Activated naive CD4-positive, alpha-beta T cell treated with anti-CD3 and anti-CD28 coated beads, Interleukin-2, amount 10 ng/mL, durations not matched to agents 7 days and 5 days (primary cell): ENCODE measurements around the gene PDGFD.

Source experiments
- CTCF ChIA-PET: fragments of 350-600 bp; sonication (Branson Sonifier 250); formaldehyde crosslinking; loops from one replicate; lab custom pipeline; 2021; ENCODE audit warnings: antibody characterized with exemption; lab: Charles Lee
- DNase-seq: peaks from one replicate; pipeline ENCODE4 v3.0.0-alpha.2; 2020
- H3K27ac Mint-ChIP-seq: one replicate; pipeline ENCODE4 v1.8.0; 2021; ENCODE audit warnings: mild to moderate bottlenecking, moderate library complexity, mixed read lengths
- H3K27me3 Mint-ChIP-seq: one replicate; pipeline ENCODE4 v1.8.0; 2021; ENCODE audit warnings: mild to moderate bottlenecking, mixed read lengths
- H3K36me3 Mint-ChIP-seq: one replicate; pipeline ENCODE4 v1.8.0; 2021; ENCODE audit warnings: mixed read lengths
- H3K4me1 Mint-ChIP-seq: one replicate; pipeline ENCODE4 v1.8.0; 2021; ENCODE audit warnings: mixed read lengths
- H3K4me3 Mint-ChIP-seq: one replicate; pipeline ENCODE4 v1.8.0; 2021; ENCODE audit warnings: mild to moderate bottlenecking, moderate library complexity, mixed read lengths
- H3K9me3 Mint-ChIP-seq: one replicate; pipeline ENCODE4 v1.8.0; 2021; ENCODE audit warnings: mixed read lengths

Gene PDGFD

GRCh38 chr11:104126464-104126863, 37.5 kb downstream of the PDGFD start:
- no peak for DNase-seq
- no peak overlapping the region for H3K4me3 Mint-ChIP-seq
- no peaks in the 10 kb centered on the region for H3K4me1 Mint-ChIP-seq
- no peak overlapping the region for H3K27ac Mint-ChIP-seq
- no peaks in the 10 kb centered on the region for H3K9me3 Mint-ChIP-seq
- H3K27me3 Mint-ChIP-seq: no peaks in the 10 kb centered on the region
- CTCF ChIA-PET: no interaction called here
- H3K36me3 Mint-ChIP-seq: no peaks in the 10 kb centered on the region

- H3K4me3 Mint-ChIP-seq: no peak overlapping the region
- CTCF ChIA-PET: no interaction called here
- no peak for DNase-seq
- no peaks in the 10 kb centered on the region for H3K36me3 Mint-ChIP-seq
- no peaks in the 10 kb centered on the region for H3K4me1 Mint-ChIP-seq
- no peaks in the 10 kb centered on the region for H3K27me3 Mint-ChIP-seq
- H3K9me3 Mint-ChIP-seq: no peaks in the 10 kb centered on the region
- H3K27ac Mint-ChIP-seq: no peak overlapping the region
Measured at GRCh38 chr11:104124979-104125378, 39.0 kb downstream of the PDGFD start.

GRCh38 chr11:104122836-104123235, 41.1 kb downstream of the PDGFD start:
- no peaks in the 10 kb centered on the region for H3K36me3 Mint-ChIP-seq
- H3K27ac Mint-ChIP-seq: no peak overlapping the region
- no peak overlapping the region for H3K4me3 Mint-ChIP-seq
- H3K9me3 Mint-ChIP-seq: no peaks in the 10 kb centered on the region
- CTCF ChIA-PET: no interaction called here
- DNase-seq: no peak
- no peaks in the 10 kb centered on the region for H3K27me3 Mint-ChIP-seq
- H3K4me1 Mint-ChIP-seq: no peaks in the 10 kb centered on the region

GRCh38 chr11:104122011-104122635, 41.8 kb downstream of the PDGFD start:
- no peaks in the 10 kb centered on the region for H3K27me3 Mint-ChIP-seq
- H3K36me3 Mint-ChIP-seq: no peaks in the 10 kb centered on the region
- H3K27ac Mint-ChIP-seq: no peak overlapping the region
- no peaks in the 10 kb centered on the region for H3K9me3 Mint-ChIP-seq
- DNase-seq: no peak
- H3K4me3 Mint-ChIP-seq: no peak overlapping the region
- CTCF ChIA-PET: no interaction called here
- H3K4me1 Mint-ChIP-seq: no peaks in the 10 kb centered on the region

- Mint-ChIP-seq H3K27ac (no peak overlapping the region), H3K27me3 (no peaks in the 10 kb centered on the region), H3K9me3 (no peaks in the 10 kb centered on the region), H3K4me1 (no peaks in the 10 kb centered on the region), H3K36me3 (no peaks in the 10 kb centered on the region), H3K4me3 (no peak overlapping the region)
- DNase-seq: no peak
- CTCF ChIA-PET: no interaction called here
Measured at GRCh38 chr11:104120493-104121137, 43.3 kb downstream of the PDGFD start.

- Mint-ChIP-seq H3K4me1 (no peaks in the 10 kb centered on the region), H3K27ac (no peak overlapping the region), H3K9me3 (no peaks in the 10 kb centered on the region), H3K36me3 (no peaks in the 10 kb centered on the region), H3K27me3 (no peaks in the 10 kb centered on the region), H3K4me3 (no peak overlapping the region)
- DNase-seq: no peak
- CTCF ChIA-PET: no interaction called here
Measured at GRCh38 chr11:104118105-104118744, 45.7 kb downstream of the PDGFD start.

GRCh38 chr11:104113541-104113940, 50.4 kb downstream of the PDGFD start:
- H3K27me3 Mint-ChIP-seq: no peaks in the 10 kb centered on the region
- CTCF ChIA-PET: no interaction called here
- no peaks in the 10 kb centered on the region for H3K9me3 Mint-ChIP-seq
- H3K36me3 Mint-ChIP-seq: no peaks in the 10 kb centered on the region
- H3K4me1 Mint-ChIP-seq: no peaks in the 10 kb centered on the region
- H3K27ac Mint-ChIP-seq: no peak overlapping the region
- no peak overlapping the region for H3K4me3 Mint-ChIP-seq
- DNase-seq: no peak

- no peak overlapping the region for H3K27ac Mint-ChIP-seq
- no peaks in the 10 kb centered on the region for H3K9me3 Mint-ChIP-seq
- H3K4me3 Mint-ChIP-seq: no peak overlapping the region
- no peaks in the 10 kb centered on the region for H3K4me1 Mint-ChIP-seq
- no peaks in the 10 kb centered on the region for H3K36me3 Mint-ChIP-seq
- CTCF ChIA-PET: no interaction called here
- no peak for DNase-seq
- no peaks in the 10 kb centered on the region for H3K27me3 Mint-ChIP-seq
Measured at GRCh38 chr11:104106136-104106754, 57.7 kb downstream of the PDGFD start.

GRCh38 chr11:104105155-104105554, 58.8 kb downstream of the PDGFD start:
- Mint-ChIP-seq H3K4me3 (no peak overlapping the region), H3K27ac (no peak overlapping the region), H3K9me3 (no peaks in the 10 kb centered on the region), H3K36me3 (no peaks in the 10 kb centered on the region), H3K27me3 (no peaks in the 10 kb centered on the region), H3K4me1 (no peaks in the 10 kb centered on the region)
- CTCF ChIA-PET: no interaction called here
- no peak for DNase-seq

GRCh38 chr11:104104664-104105063, 59.3 kb downstream of the PDGFD start:
- Mint-ChIP-seq H3K27me3 (no peaks in the 10 kb centered on the region), H3K9me3 (no peaks in the 10 kb centered on the region), H3K4me3 (no peak overlapping the region), H3K36me3 (no peaks in the 10 kb centered on the region), H3K4me1 (no peaks in the 10 kb centered on the region), H3K27ac (no peak overlapping the region)
- CTCF ChIA-PET: no interaction called here
- no peak for DNase-seq

- H3K27ac Mint-ChIP-seq: no peak overlapping the region
- no peaks in the 10 kb centered on the region for H3K36me3 Mint-ChIP-seq
- no peaks in the 10 kb centered on the region for H3K4me1 Mint-ChIP-seq
- H3K9me3 Mint-ChIP-seq: no peaks in the 10 kb centered on the region
- DNase-seq: no peak
- no peak overlapping the region for H3K4me3 Mint-ChIP-seq
- H3K27me3 Mint-ChIP-seq: no peaks in the 10 kb centered on the region
- CTCF ChIA-PET: no interaction called here
Measured at GRCh38 chr11:104104201-104104600, 59.7 kb downstream of the PDGFD start.

GRCh38 chr11:104098555-104098954, 65.4 kb downstream of the PDGFD start:
- Mint-ChIP-seq H3K27ac (no peak overlapping the region), H3K4me3 (no peak overlapping the region), H3K4me1 (no peaks in the 10 kb centered on the region), H3K36me3 (no peaks in the 10 kb centered on the region), H3K27me3 (no peaks in the 10 kb centered on the region), H3K9me3 (no peaks in the 10 kb centered on the region)
- no peak for DNase-seq
- CTCF ChIA-PET: no interaction called here

GRCh38 chr11:104098132-104098531, 65.8 kb downstream of the PDGFD start:
- Mint-ChIP-seq H3K4me1 (no peaks in the 10 kb centered on the region), H3K9me3 (no peaks in the 10 kb centered on the region), H3K27ac (no peak overlapping the region), H3K36me3 (no peaks in the 10 kb centered on the region), H3K4me3 (no peak overlapping the region), H3K27me3 (no peaks in the 10 kb centered on the region)
- CTCF ChIA-PET: no interaction called here
- no peak for DNase-seq

- no peak for DNase-seq
- no peaks in the 10 kb centered on the region for H3K27me3 Mint-ChIP-seq
- H3K4me1 Mint-ChIP-seq: no peaks in the 10 kb centered on the region
- no peaks in the 10 kb centered on the region for H3K36me3 Mint-ChIP-seq
- no peak overlapping the region for H3K27ac Mint-ChIP-seq
- H3K9me3 Mint-ChIP-seq: no peaks in the 10 kb centered on the region
- CTCF ChIA-PET: no interaction called here
- H3K4me3 Mint-ChIP-seq: no peak overlapping the region
Measured at GRCh38 chr11:104096900-104097299, 67.0 kb downstream of the PDGFD start.

- Mint-ChIP-seq H3K4me3 (no peak overlapping the region), H3K27me3 (no peaks in the 10 kb centered on the region), H3K9me3 (no peaks in the 10 kb centered on the region), H3K36me3 (no peaks in the 10 kb centered on the region), H3K4me1 (no peaks in the 10 kb centered on the region), H3K27ac (no peak overlapping the region)
- CTCF ChIA-PET: no interaction called here
- no peak for DNase-seq
Measured at GRCh38 chr11:104095791-104096190, 68.2 kb downstream of the PDGFD start.
